GM18861 (cell line): ENCODE data around the gene TEKT4.
"Not testable (repeated sequence)": the region's sequence is repeated elsewhere in the genome, so short reads cannot be mapped to it uniquely, and the experiment has no call there.

Experiments
- ATAC-seq: cut with Tn5 transposase; IDR thresholded peaks from one replicate; pipeline ENCODE4 v1.9.1; 2021; ENCODE audit not compliant: unreplicated experiment

Gene TEKT4, protein sequence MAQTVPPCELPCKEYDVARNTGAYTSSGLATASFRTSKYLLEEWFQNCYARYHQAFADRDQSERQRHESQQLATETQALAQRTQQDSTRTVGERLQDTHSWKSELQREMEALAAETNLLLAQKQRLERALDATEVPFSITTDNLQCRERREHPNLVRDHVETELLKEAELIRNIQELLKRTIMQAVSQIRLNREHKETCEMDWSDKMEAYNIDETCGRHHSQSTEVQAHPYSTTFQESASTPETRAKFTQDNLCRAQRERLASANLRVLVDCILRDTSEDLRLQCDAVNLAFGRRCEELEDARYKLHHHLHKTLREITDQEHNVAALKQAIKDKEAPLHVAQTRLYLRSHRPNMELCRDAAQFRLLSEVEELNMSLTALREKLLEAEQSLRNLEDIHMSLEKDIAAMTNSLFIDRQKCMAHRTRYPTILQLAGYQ

DNA sequence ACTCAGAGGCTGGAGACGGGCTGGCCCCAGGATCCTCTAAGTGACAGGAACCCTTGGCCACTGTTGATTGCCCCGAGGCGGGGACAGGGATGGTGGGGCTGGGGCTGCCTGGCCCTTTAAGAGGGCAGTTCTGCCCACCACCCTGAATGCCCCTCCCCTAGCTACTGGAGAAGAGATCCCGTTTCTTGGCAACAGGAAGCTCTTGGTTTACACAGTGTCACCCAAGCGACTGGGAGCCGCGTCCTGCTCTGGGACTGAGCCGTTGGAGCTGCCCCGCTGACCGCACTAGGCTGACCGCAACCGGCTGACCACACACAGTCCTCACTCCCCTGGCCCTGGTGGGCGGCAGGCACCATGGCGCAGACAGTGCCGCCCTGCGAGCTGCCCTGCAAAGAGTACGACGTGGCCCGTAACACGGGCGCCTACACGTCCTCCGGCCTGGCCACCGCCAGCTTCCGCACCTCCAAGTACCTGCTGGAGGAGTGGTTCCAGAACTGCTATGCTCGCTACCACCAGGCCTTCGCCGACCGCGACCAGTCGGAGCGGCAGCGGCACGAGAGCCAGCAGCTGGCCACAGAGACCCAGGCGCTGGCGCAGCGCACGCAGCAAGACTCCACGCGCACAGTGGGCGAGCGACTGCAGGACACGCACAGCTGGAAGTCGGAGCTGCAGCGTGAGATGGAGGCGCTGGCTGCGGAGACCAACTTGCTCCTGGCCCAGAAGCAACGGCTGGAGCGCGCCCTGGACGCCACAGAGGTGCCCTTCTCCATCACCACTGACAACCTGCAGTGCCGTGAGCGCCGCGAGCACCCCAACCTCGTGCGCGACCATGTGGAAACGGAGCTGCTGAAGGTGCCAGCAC, at the start of gene TEKT4:
TSS of gene TEKT4 (plus strand) at position 205 of the 862 bp plus-strand sequence. CDS start at position 355, 150 bp downstream.
- ATAC-seq, result no peak

GRCh38 chr2:94839224-94839623, 32.0 kb upstream of the TEKT4 start:
- ATAC-seq, result not testable (repeated sequence)

- not testable (repeated sequence) for ATAC-seq
Observed at GRCh38 chr2:94856856-94857255, 14.4 kb upstream of the TEKT4 start.

- not testable (repeated sequence) for ATAC-seq
Observed at GRCh38 chr2:94857367-94858162, 13.7 kb upstream of the TEKT4 start.

DNA sequence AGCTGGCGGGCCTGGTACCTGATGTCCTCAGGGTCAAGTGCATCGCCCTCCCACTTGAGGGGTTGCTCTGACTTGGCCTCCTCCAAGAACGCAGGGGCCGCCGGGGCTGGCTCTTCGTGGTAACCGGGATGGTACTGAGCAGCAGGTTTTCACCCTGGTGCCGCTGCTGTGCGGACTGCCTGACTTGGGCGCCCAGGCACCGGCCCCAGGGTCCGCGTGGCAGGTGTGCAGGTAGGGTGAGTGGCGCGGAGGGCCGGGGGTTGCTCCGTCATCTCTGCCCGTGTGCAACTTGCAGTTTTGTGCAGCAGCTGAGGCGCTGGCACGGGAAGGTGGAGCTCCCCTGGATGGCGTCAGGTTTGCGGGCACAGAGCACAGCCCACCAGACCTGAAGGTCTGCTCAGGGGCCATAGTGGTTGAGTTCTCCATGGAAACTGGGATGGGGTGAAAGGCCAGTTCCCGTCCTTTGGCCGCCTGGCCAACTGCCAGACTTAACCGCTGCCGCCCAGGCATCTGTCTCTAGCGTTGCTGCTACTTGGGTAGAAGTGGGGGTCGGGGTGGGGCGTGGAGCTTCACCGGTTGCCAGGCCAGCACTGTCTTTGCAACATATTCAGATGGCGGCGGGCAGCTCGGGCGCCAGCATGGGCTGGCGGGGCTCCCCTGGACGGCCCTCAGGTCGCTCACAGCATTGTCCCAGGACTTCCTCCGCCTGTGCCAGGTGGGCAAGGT, 12.9 kb upstream of the TEKT4 start:
- not testable (repeated sequence) for ATAC-seq

- ATAC-seq, result no peak
Observed at GRCh38 chr2:94861308-94862152, 9.7 kb upstream of the TEKT4 start.

DNA sequence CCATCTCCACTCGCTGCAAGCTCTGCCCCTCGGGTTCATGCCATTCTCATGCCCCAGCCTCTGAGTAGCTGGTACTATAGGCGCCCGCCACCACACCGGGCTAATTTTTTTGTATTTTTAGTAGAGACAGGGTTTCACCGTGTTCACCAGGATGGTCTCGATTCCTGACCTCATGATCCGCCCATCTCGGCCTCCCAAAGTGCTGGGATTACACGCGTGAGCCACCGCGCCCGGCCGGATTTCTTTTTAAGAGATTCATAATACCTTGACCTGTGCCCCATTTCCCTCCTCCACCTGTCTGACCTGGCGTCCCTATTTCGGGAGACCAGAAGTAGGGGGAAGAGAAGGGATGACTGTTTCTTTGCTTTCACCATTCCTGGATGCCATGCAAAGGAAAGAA, 8.3 kb upstream of the TEKT4 start:
- ATAC-seq, result not testable (repeated sequence)

- ATAC-seq, result no peak
Observed at GRCh38 chr2:94869131-94869530, 2.1 kb upstream of the TEKT4 start.

DNA sequence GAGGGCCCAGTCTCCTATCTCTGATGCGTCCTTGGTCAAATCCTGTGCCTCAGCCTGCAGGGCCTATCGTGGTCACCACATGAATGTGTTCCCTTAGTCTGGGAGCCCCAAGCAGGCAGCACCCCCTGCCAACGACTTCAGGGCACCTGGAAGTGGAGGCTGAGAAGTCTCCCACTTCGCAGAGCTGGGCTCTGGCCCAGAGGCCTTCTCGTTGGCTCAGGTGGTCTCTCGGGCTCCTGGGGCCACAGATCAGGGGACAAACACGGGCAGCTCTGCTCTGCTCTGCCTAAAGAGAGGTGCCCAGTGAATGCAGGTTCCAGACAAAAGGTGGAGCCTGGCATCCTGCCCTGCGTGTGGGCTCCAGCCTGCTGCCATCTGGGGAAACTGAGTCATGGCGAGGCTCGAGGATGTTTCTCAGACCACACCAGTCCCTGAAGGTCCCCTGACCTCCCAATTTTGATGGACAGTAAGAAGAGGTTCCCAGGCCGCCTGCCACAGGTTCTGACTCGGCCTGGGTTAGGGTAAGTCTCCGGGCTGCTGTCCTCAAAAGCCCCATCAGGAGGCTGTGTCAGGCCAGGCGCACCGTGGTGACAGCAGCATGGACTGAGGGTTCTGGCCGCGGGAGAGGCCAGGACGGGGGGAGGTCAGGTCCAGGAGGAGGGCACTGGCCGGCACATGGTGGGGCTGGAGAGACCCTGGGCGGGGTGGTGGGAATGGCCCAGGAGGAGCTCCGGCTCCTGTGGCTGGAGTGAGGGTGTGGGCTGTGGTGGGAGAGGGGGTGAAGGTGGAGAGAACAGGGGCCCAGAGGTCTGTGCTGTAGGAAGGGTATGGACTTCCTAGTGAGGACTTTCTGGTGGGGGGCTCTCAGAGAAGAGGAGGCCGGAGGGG, 1.4 kb upstream of the TEKT4 start:
- no peak for ATAC-seq

- no peak for ATAC-seq
Observed at GRCh38 chr2:94870440-94871225, 597 bp upstream of the TEKT4 start.

- no peak for ATAC-seq
Observed at GRCh38 chr2:94872088-94872618, 923 bp downstream of the TEKT4 start.

- ATAC-seq, result no peak
Observed at GRCh38 chr2:94872676-94873361, 1.6 kb downstream of the TEKT4 start.

DNA sequence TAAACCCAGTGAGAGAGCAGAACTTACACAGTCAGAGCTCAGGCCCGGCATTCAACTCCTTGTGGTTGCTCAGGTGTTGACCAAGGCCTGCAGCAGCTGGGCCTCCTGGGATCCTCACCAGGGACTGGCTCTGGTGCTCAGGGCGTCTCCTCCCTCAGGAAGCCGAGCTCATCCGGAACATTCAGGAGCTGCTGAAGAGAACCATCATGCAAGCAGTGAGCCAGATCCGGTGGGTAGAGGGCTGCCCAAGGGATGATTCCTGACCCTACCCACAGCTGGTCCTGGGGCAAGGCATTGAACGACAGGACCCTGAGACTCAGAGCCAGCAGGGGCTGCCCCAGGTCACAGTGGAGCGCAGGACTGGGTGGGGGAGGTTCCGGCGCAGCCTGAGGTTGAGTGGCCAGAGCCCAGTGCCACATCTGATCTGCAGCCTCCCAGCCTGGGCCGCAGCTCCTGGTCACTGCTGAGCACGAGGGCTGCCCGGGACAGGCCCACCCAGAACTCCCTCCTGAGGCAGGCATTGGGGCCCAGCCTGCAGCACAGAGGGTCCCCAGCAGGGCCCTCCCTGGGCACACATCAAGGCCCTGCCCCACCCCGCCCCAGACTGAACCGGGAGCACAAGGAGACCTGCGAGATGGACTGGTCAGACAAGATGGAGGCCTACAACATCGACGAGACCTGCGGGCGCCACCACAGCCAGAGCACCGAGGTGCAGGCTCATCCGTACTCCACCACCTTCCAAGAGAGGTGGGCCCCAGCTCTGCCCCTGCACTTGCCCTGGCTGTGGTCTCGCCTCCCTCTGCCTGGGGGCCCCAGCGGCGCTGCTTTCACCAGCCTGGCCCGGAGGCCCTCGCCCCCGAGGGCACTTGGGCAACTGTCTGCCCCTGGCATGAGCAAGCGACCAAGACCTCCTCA, 2.4 kb downstream of the TEKT4 start:
- ATAC-seq, result no peak

DNA sequence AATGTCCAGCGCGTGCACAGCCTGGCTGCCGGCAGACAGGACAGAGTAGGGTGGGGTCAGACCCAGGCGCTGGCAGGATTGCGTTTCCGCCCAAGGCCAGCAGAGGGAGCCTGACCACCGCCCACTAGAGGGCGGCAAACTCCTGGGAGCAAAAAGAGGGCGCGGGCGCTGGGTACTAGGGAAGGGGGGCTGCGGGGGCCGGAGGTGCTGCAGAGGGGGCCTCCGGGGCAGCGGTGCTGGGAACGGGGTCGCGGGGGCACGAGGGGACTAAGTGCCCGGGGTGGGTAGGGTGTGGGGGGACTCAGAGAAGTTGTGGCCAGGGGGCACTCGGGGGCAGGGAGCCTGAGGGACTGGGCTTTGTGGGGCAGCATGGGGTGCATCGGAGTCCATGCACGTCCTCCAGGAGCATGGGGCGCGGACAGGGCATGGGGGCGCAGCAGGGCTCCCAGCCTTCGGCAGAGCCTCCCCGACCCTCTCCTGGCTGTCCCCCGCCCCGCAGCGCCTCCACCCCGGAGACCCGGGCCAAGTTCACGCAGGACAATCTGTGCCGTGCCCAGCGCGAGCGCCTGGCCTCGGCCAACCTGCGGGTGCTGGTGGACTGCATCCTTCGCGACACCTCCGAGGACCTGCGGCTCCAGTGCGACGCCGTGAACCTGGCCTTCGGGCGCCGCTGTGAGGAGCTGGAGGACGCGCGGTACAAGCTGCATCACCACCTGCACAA, 3.2 kb downstream of the TEKT4 start:
- peak; percentile 86 for ATAC-seq
